GM12878 (cell line): Measurements from ENCODE around the gene PITX1. TPM values are rescaled to one million over a fixed set of nuclear protein-coding genes. Genes with fewer than 3 reads are reported as not detected.

Experiments
- ATF7 ChIP-seq: fragments of 450-650 bp; IDR thresholded peaks from 2 replicates; pipeline ENCODE4 v1.6.1; 2016; ENCODE audit warnings: low read depth, mild to moderate bottlenecking
- CHD2 ChIP-seq: IDR thresholded peaks from 2 replicates; pipeline ENCODE4 v1.6.1; 2011; ENCODE audit warnings: low read depth, low read length, improper control_type of control experiment, borderline replicate concordance
- CREB1 ChIP-seq: IDR thresholded peaks from 2 replicates; pipeline ENCODE4 v1.6.1; 2012; ENCODE audit warnings: low read depth, mild to moderate bottlenecking, inconsistent platforms
- CTCF ChIP-seq, 3 experiments: IDR thresholded peaks in 2 of 3; conservative IDR thresholded peaks in 1 of 3; 2 replicates each; pipeline ENCODE4 v1.5.1; 2011; ENCODE audit warnings: low read depth in 3 of 3, low read length in 3 of 3, mild to moderate bottlenecking in 3 of 3, control low read depth in 2 of 3, moderate library complexity in 2 of 3, inconsistent platforms in 1 of 3, mixed read lengths in 1 of 3; ENCODE audit not compliant: control insufficient read depth in 2 of 3, insufficient read depth in 1 of 3; ENCODE audit errors: extremely low read depth in 1 of 3
- EGR1 ChIP-seq, 2 experiments: IDR thresholded peaks; 1 replicate in 1 of 2; 2 replicates in 1 of 2; pipeline ENCODE4 v1.6.1; 2011 to 2012; ENCODE audit warnings: low read depth in 2 of 2, low read length in 2 of 2, borderline replicate concordance in 1 of 2, mild to moderate bottlenecking in 1 of 2, moderate library complexity in 1 of 2
- FOXM1 ChIP-seq: IDR thresholded peaks from 2 replicates; pipeline ENCODE4 v1.6.1; 2012; ENCODE audit warnings: low read depth, mild to moderate bottlenecking, inconsistent platforms, low read length, moderate library complexity
- MEF2A ChIP-seq: IDR thresholded peaks from 2 replicates; pipeline ENCODE4 v1.6.1; 2011; ENCODE audit warnings: low read depth, mild to moderate bottlenecking, low read length, moderate library complexity; ENCODE audit not compliant: insufficient read depth
- NFYA ChIP-seq: IDR thresholded peaks from 2 replicates; pipeline ENCODE4 v1.6.1; 2011; ENCODE audit warnings: low read depth, mild to moderate bottlenecking, low read length, improper control_type of control experiment, borderline replicate concordance
- POLR2AphosphoS2 ChIP-seq: IDR thresholded peaks from 2 replicates; pipeline ENCODE4 v1.6.1; 2011; ENCODE audit warnings: low read depth, mild to moderate bottlenecking, low read length, improper control_type of control experiment, moderate library complexity
- POU2F2 ChIP-seq: IDR thresholded peaks from 3 replicates; pipeline ENCODE4 v1.6.1; 2011; ENCODE audit warnings: low read depth, mild to moderate bottlenecking, low read length, borderline replicate concordance
- WRNIP1 ChIP-seq: IDR thresholded peaks from 2 replicates; pipeline ENCODE4 v1.6.1; 2011; ENCODE audit warnings: low read depth, low read length, improper control_type of control experiment, borderline replicate concordance
- ZBED1 ChIP-seq: IDR thresholded peaks from 2 replicates; pipeline ENCODE4 v1.6.1; 2016; ENCODE audit warnings: borderline replicate concordance
- ZNF217 ChIP-seq: fragments of 450-650 bp; IDR thresholded peaks from 2 replicates; pipeline ENCODE4 v1.6.1; 2017; ENCODE audit warnings: antibody characterized with exemption, mild to moderate bottlenecking
- polyA plus RNA-seq, 11 experiments: library from polyadenylated mRNA; depleted of rRNA in 4 of 11; unstranded in 6 of 11; stranded (reverse) in 5 of 11; fragments of >200 nt; fragmentation: Nextera tagmentation in 4 of 11; fragmentation: Illumina TruSeq in 1 of 11; extraction: Ambion mirVana in 4 of 11; extraction: Trizol in 1 of 11; gene quantifications; 1 replicate in 1 of 11; 2 replicates in 10 of 11; pipeline versions ENCODE4 v1.2.1 to v1.2.3, GENCODE V29; 2011 to 2016; ENCODE audit warnings: inconsistent platforms in 2 of 11, missing spikeins in 2 of 11, low read depth in 1 of 11
- total RNA-seq, 4 experiments: library from RNA; depleted of rRNA in 3 of 4; stranded (reverse); fragments of >200 nt in 3 of 4; fragmentation: Illumina TruSeq in 1 of 4; extraction: Trizol in 1 of 4; gene quantifications; 2 replicates each; pipeline versions ENCODE4 v1.2.1 to v1.2.3, GENCODE V29; 2013 to 2021
- TF ChIP-seq, protein P1 (sequence below): IDR thresholded peaks from 2 replicates; pipeline ENCODE4 v1.6.1; 2012; ENCODE audit warnings: mild to moderate bottlenecking, low read depth, low read length
- TF ChIP-seq, protein P2 (sequence below): fragments of 450-650 bp; IDR thresholded peaks from 2 replicates; pipeline ENCODE4 v1.6.1; 2014; ENCODE audit warnings: mild to moderate bottlenecking
- TF ChIP-seq, protein P3 (sequence below): fragments of 450-650 bp; IDR thresholded peaks from 2 replicates; pipeline ENCODE4 v1.6.1; 2018; ENCODE audit warnings: borderline replicate concordance, mild to moderate bottlenecking; ENCODE audit not compliant: partially characterized antibody
- TF ChIP-seq, protein P4 (sequence below): fragments of 450-650 bp; formaldehyde crosslinking; IDR thresholded peaks from 2 replicates; pipeline ENCODE4 v1.4.0; 2020; ENCODE audit warnings: mild to moderate bottlenecking, moderate library complexity

PITX1 gene
- total and polyA plus RNA-seq, 10 of the 15 experiments (the other 5 are each of a cell fraction or from before 2014, with no cell fraction given): 0.16 to 1.1 (median 0.68) TPM; not detected in 5

GRCh38 chr5:135053278-135053677 lies 19.2 kb upstream of the PITX1 start (continued):
- TF ChIP-seq, protein P1, sequence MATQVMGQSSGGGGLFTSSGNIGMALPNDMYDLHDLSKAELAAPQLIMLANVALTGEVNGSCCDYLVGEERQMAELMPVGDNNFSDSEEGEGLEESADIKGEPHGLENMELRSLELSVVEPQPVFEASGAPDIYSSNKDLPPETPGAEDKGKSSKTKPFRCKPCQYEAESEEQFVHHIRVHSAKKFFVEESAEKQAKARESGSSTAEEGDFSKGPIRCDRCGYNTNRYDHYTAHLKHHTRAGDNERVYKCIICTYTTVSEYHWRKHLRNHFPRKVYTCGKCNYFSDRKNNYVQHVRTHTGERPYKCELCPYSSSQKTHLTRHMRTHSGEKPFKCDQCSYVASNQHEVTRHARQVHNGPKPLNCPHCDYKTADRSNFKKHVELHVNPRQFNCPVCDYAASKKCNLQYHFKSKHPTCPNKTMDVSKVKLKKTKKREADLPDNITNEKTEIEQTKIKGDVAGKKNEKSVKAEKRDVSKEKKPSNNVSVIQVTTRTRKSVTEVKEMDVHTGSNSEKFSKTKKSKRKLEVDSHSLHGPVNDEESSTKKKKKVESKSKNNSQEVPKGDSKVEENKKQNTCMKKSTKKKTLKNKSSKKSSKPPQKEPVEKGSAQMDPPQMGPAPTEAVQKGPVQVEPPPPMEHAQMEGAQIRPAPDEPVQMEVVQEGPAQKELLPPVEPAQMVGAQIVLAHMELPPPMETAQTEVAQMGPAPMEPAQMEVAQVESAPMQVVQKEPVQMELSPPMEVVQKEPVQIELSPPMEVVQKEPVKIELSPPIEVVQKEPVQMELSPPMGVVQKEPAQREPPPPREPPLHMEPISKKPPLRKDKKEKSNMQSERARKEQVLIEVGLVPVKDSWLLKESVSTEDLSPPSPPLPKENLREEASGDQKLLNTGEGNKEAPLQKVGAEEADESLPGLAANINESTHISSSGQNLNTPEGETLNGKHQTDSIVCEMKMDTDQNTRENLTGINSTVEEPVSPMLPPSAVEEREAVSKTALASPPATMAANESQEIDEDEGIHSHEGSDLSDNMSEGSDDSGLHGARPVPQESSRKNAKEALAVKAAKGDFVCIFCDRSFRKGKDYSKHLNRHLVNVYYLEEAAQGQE: no peak
- TF ChIP-seq, protein P2, sequence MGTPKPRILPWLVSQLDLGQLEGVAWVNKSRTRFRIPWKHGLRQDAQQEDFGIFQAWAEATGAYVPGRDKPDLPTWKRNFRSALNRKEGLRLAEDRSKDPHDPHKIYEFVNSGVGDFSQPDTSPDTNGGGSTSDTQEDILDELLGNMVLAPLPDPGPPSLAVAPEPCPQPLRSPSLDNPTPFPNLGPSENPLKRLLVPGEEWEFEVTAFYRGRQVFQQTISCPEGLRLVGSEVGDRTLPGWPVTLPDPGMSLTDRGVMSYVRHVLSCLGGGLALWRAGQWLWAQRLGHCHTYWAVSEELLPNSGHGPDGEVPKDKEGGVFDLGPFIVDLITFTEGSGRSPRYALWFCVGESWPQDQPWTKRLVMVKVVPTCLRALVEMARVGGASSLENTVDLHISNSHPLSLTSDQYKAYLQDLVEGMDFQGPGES: no peak
- TF ChIP-seq WRNIP1 (no peak), FOXM1 (no peak), ZNF217 (no peak), ZBED1 (no peak), CHD2 (no peak), CTCF (IDR thresholded peaks at IDR 0.05 in 2 of 3, conservative IDR thresholded peaks at IDR 0.05 in 1 of 3; ENCODE audit: control insufficient read depth in 2 of 3, extremely low read depth in 1 of 3, insufficient read depth in 1 of 3, low read depth in 3 of 3, low read length in 3 of 3) (no peak), EGR1 (IDR thresholded peaks at IDR 0.05; ENCODE audit: borderline replicate concordance in 1 of 2, low read depth in 2 of 2, low read length in 2 of 2) (no peak), MEF2A (no peak), ATF7 (no peak), POU2F2 (peak; percentile 93; the same call in 2 of the 3 replicates), NFYA (no peak), CREB1 (no peak), POLR2AphosphoS2 (no peak)
- TF ChIP-seq, protein P3, sequence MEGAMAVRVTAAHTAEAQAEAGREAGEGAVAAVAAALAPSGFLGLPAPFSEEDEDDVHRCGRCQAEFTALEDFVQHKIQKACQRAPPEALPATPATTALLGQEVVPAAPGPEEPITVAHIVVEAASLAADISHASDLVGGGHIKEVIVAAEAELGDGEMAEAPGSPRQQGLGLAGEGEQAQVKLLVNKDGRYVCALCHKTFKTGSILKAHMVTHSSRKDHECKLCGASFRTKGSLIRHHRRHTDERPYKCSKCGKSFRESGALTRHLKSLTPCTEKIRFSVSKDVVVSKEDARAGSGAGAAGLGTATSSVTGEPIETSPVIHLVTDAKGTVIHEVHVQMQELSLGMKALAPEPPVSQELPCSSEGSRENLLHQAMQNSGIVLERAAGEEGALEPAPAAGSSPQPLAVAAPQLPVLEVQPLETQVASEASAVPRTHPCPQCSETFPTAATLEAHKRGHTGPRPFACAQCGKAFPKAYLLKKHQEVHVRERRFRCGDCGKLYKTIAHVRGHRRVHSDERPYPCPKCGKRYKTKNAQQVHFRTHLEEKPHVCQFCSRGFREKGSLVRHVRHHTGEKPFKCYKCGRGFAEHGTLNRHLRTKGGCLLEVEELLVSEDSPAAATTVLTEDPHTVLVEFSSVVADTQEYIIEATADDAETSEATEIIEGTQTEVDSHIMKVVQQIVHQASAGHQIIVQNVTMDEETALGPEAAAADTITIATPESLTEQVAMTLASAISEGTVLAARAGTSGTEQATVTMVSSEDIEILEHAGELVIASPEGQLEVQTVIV: no peak
- TF ChIP-seq, protein P4, sequence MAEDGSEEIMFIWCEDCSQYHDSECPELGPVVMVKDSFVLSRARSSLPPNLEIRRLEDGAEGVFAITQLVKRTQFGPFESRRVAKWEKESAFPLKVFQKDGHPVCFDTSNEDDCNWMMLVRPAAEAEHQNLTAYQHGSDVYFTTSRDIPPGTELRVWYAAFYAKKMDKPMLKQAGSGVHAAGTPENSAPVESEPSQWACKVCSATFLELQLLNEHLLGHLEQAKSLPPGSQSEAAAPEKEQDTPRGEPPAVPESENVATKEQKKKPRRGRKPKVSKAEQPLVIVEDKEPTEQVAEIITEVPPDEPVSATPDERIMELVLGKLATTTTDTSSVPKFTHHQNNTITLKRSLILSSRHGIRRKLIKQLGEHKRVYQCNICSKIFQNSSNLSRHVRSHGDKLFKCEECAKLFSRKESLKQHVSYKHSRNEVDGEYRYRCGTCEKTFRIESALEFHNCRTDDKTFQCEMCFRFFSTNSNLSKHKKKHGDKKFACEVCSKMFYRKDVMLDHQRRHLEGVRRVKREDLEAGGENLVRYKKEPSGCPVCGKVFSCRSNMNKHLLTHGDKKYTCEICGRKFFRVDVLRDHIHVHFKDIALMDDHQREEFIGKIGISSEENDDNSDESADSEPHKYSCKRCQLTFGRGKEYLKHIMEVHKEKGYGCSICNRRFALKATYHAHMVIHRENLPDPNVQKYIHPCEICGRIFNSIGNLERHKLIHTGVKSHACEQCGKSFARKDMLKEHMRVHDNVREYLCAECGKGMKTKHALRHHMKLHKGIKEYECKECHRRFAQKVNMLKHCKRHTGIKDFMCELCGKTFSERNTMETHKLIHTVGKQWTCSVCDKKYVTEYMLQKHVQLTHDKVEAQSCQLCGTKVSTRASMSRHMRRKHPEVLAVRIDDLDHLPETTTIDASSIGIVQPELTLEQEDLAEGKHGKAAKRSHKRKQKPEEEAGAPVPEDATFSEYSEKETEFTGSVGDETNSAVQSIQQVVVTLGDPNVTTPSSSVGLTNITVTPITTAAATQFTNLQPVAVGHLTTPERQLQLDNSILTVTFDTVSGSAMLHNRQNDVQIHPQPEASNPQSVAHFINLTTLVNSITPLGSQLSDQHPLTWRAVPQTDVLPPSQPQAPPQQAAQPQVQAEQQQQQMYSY: no peak
